HepG2 (cell line): ENCODE results near the gene BCAR3. TPM values are rescaled to one million over a fixed set of nuclear protein-coding genes. Genes with fewer than 3 reads are reported as not detected.
A peak's percentile ranks its signal among the peaks of the same experiment; 100 is the strongest.

Experiments
- CENPT ChIP-seq: sonication (generic); formaldehyde crosslinking; IDR thresholded peaks from 2 replicates; pipeline ENCODE4 v1.8.0; 2022; ENCODE audit warnings: low read depth, mild to moderate bottlenecking, moderate library complexity, missing genetic modification reagents
- GPN1 ChIP-seq: sonication (generic); formaldehyde crosslinking; IDR thresholded peaks from 2 replicates; pipeline ENCODE4 v1.5.1; 2020; ENCODE audit warnings: missing genetic modification reagents, borderline replicate concordance
- HDAC2 ChIP-seq: sonication (generic); formaldehyde crosslinking; IDR thresholded peaks from 2 replicates; pipeline ENCODE4 v1.4.0; 2020; ENCODE audit warnings: missing genetic modification reagents
- HOXA5 ChIP-seq: sonication (generic); formaldehyde crosslinking; IDR thresholded peaks from 2 replicates; pipeline ENCODE4 v1.4.0; 2020; ENCODE audit warnings: missing genetic modification reagents
- IRF2 ChIP-seq: IDR thresholded peaks from 2 replicates; pipeline ENCODE4 v1.6.1; 2018; ENCODE audit warnings: missing genetic modification reagents, missing compliant biosample characterization
- POGZ ChIP-seq: sonication (generic); formaldehyde crosslinking; IDR thresholded peaks from 2 replicates; pipeline ENCODE4 v1.4.0; 2020; ENCODE audit warnings: mild to moderate bottlenecking, missing genetic modification reagents
- PTBP1 ChIP-seq: fragments of 200-400 bp; formaldehyde crosslinking; IDR thresholded peaks from 2 replicates; pipeline ENCODE4 v1.6.1; 2018; ENCODE audit warnings: low read length, low read depth; ENCODE audit not compliant: poor library complexity, severe bottlenecking
- REPIN1 ChIP-seq: sonication (generic); formaldehyde crosslinking; IDR thresholded peaks from 2 replicates; pipeline ENCODE4 v1.8.0; 2022; ENCODE audit warnings: missing genetic modification reagents, low read depth, mild to moderate bottlenecking, borderline replicate concordance
- RXRB ChIP-seq: IDR thresholded peaks from 2 replicates; pipeline ENCODE4 v1.6.1; 2016; ENCODE audit warnings: borderline replicate concordance, missing genetic modification reagents, missing compliant biosample characterization
- SAFB2 ChIP-seq: sonication (generic); formaldehyde crosslinking; IDR thresholded peaks from 2 replicates; pipeline ENCODE4 v1.5.1; 2020; ENCODE audit warnings: missing genetic modification reagents, low read depth, mild to moderate bottlenecking, borderline replicate concordance
- ZFX ChIP-seq: sonication (generic); formaldehyde crosslinking; IDR thresholded peaks from 2 replicates; pipeline ENCODE4 v1.4.0; 2020; ENCODE audit warnings: mild to moderate bottlenecking, low read depth, missing genetic modification reagents, moderate library complexity
- polyA plus RNA-seq, 8 experiments: library from polyadenylated mRNA; depleted of rRNA in 3 of 8; stranded (reverse) in 7 of 8; unstranded in 1 of 8; fragments of >200 nt; fragmentation: Illumina TruSeq in 4 of 8; extraction: Trizol in 4 of 8; gene quantifications; 2 replicates each; pipeline versions ENCODE4 v1.2.1 to v1.2.3, GENCODE V29; 2011 to 2016; ENCODE audit warnings: low read depth in 4 of 8, missing spikeins in 1 of 8, mixed read lengths in 1 of 8; ENCODE audit not compliant: insufficient read depth in 1 of 8
- total RNA-seq, 5 experiments: library from RNA; depleted of rRNA; stranded (reverse); fragments of >200 nt; fragmentation: Illumina TruSeq; extraction: Trizol; gene quantifications; 2 replicates each; pipeline ENCODE4 v1.2.3, GENCODE V29; 2016; ENCODE audit warnings: low read depth in 1 of 5
- TF ChIP-seq, protein P1 (sequence below): sonication (generic); formaldehyde crosslinking; IDR thresholded peaks from 2 replicates; pipeline ENCODE4 v1.5.0; 2020; ENCODE audit warnings: missing genetic modification reagents
- TF ChIP-seq, protein P2 (sequence below): sonication (generic); formaldehyde crosslinking; IDR thresholded peaks from 2 replicates; pipeline ENCODE4 v1.8.1; 2023; ENCODE audit warnings: missing genetic modification reagents, mild to moderate bottlenecking, borderline replicate concordance
- TF ChIP-seq, protein P3 (sequence below): IDR thresholded peaks from 2 replicates; pipeline ENCODE4 v1.6.1; 2016; ENCODE audit warnings: missing compliant biosample characterization, missing genetic modification reagents, borderline replicate concordance
- TF ChIP-seq, protein P4 (sequence below): sonication (generic); formaldehyde crosslinking; IDR thresholded peaks from 2 replicates; pipeline ENCODE4 v1.5.0; 2020; ENCODE audit warnings: mild to moderate bottlenecking, missing genetic modification reagents, moderate library complexity
- TF ChIP-seq, protein P5 (sequence below): sonication (generic); formaldehyde crosslinking; IDR thresholded peaks from 2 replicates; pipeline ENCODE4 v1.5.1; 2020; ENCODE audit warnings: mild to moderate bottlenecking, missing genetic modification reagents, borderline replicate concordance

BCAR3 gene
- total and polyA plus RNA-seq, 2 of the 13 experiments (the other 11 are each of a cell fraction or from before 2014, with no cell fraction given) = 3.6 to 4.8 TPM

DNA sequence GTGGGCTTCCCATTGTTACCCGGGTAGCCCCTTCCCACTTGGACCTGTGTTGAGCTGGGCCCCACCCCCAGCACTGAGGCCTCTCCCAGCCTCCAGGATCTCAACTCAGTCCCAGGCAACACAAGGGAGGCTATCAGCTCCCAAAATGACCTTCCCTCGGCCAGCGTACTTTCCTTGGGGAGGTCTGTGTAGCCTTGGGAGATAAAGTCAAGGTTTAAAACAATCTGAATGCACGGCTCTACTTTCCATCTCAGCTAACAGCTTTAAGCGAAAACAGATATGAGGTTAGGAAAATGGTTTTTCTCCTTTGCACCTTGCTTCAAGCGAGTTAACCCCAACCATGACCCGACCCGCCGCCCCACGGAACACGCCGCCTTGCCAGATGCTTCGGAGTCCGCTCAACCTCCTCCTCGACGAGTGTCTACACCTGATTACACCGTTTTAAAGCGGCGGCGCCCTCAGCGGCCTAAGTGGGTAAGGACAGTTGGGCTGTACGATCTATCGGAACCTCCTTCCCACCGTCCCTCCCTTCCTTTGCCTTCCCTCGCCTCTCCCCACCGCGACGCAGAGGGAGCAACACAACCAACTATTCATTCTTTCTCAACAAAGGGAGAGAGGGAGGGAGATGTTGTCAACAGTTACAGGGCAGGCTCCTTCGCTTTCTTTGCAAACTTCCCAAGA, 1.1 kb downstream of the BCAR3 start (continued):
- TF ChIP-seq, protein P1, sequence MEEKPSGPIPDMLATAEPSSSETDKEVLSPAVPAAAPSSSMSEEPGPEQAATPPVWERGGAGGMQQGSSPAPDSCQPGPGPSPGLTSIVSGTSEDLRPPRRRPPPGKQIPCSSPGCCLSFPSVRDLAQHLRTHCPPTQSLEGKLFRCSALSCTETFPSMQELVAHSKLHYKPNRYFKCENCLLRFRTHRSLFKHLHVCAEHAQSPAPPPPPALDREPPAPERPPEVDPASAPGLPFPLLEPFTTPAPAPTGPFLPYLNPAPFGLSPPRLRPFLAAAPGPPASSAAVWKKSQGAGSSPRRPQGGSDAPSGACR (CRISPR knock-in tag) = no peak
- TF ChIP-seq GPN1 (no peak), ZFX (CRISPR knock-in tag) (peak; percentile 59; the same call in 1 of the 2 replicates), REPIN1 (0 out of 2 replicates have a peak, but pooled peaks have one; percentile 50), IRF2 (CRISPR knock-in tag) (peak; percentile 16; the same call in 1 of the 2 replicates), HOXA5 (CRISPR knock-in tag) (0 out of 2 replicates have a peak, but pooled peaks have one; percentile 42), RXRB (CRISPR knock-in tag) (0 out of 2 replicates have a peak, but pooled peaks have one; percentile 11), CENPT (no peak), HDAC2 (CRISPR knock-in tag) (0 out of 2 replicates have a peak, but pooled peaks have one; percentile 51), PTBP1 (no peak), POGZ (CRISPR knock-in tag) (peak; percentile 53; the same call in 1 of the 2 replicates), SAFB2 (CRISPR knock-in tag) (no peak)
- TF ChIP-seq, protein P2, sequence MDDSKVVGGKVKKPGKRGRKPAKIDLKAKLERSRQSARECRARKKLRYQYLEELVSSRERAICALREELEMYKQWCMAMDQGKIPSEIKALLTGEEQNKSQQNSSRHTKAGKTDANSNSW (CRISPR knock-in tag) = no peak
- TF ChIP-seq, protein P3, sequence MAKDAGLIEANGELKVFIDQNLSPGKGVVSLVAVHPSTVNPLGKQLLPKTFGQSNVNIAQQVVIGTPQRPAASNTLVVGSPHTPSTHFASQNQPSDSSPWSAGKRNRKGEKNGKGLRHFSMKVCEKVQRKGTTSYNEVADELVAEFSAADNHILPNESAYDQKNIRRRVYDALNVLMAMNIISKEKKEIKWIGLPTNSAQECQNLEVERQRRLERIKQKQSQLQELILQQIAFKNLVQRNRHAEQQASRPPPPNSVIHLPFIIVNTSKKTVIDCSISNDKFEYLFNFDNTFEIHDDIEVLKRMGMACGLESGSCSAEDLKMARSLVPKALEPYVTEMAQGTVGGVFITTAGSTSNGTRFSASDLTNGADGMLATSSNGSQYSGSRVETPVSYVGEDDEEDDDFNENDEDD (CRISPR knock-in tag) = peak; percentile 71
- TF ChIP-seq, protein P4, sequence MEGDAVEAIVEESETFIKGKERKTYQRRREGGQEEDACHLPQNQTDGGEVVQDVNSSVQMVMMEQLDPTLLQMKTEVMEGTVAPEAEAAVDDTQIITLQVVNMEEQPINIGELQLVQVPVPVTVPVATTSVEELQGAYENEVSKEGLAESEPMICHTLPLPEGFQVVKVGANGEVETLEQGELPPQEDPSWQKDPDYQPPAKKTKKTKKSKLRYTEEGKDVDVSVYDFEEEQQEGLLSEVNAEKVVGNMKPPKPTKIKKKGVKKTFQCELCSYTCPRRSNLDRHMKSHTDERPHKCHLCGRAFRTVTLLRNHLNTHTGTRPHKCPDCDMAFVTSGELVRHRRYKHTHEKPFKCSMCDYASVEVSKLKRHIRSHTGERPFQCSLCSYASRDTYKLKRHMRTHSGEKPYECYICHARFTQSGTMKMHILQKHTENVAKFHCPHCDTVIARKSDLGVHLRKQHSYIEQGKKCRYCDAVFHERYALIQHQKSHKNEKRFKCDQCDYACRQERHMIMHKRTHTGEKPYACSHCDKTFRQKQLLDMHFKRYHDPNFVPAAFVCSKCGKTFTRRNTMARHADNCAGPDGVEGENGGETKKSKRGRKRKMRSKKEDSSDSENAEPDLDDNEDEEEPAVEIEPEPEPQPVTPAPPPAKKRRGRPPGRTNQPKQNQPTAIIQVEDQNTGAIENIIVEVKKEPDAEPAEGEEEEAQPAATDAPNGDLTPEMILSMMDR (CRISPR knock-in tag) = peak; percentile 85
- TF ChIP-seq, protein P5, sequence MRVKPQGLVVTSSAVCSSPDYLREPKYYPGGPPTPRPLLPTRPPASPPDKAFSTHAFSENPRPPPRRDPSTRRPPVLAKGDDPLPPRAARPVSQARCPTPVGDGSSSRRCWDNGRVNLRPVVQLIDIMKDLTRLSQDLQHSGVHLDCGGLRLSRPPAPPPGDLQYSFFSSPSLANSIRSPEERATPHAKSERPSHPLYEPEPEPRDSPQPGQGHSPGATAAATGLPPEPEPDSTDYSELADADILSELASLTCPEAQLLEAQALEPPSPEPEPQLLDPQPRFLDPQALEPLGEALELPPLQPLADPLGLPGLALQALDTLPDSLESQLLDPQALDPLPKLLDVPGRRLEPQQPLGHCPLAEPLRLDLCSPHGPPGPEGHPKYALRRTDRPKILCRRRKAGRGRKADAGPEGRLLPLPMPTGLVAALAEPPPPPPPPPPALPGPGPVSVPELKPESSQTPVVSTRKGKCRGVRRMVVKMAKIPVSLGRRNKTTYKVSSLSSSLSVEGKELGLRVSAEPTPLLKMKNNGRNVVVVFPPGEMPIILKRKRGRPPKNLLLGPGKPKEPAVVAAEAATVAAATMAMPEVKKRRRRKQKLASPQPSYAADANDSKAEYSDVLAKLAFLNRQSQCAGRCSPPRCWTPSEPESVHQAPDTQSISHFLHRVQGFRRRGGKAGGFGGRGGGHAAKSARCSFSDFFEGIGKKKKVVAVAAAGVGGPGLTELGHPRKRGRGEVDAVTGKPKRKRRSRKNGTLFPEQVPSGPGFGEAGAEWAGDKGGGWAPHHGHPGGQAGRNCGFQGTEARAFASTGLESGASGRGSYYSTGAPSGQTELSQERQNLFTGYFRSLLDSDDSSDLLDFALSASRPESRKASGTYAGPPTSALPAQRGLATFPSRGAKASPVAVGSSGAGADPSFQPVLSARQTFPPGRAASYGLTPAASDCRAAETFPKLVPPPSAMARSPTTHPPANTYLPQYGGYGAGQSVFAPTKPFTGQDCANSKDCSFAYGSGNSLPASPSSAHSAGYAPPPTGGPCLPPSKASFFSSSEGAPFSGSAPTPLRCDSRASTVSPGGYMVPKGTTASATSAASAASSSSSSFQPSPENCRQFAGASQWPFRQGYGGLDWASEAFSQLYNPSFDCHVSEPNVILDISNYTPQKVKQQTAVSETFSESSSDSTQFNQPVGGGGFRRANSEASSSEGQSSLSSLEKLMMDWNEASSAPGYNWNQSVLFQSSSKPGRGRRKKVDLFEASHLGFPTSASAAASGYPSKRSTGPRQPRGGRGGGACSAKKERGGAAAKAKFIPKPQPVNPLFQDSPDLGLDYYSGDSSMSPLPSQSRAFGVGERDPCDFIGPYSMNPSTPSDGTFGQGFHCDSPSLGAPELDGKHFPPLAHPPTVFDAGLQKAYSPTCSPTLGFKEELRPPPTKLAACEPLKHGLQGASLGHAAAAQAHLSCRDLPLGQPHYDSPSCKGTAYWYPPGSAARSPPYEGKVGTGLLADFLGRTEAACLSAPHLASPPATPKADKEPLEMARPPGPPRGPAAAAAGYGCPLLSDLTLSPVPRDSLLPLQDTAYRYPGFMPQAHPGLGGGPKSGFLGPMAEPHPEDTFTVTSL = no peak
